K562 (cell line): ENCODE measurements around the gene REC8. TPM values are rescaled to one million over a fixed set of nuclear protein-coding genes. Genes with fewer than 3 reads are reported as not detected.
A peak's percentile ranks its signal among the peaks of the same experiment; 100 is the strongest.

ENCODE experiments used
- ESRRA ChIP-seq: fragments of 450-650 bp; IDR thresholded peaks from 2 replicates; pipeline ENCODE4 v1.6.1; 2014; ENCODE audit warnings: low read depth, mild to moderate bottlenecking, moderate library complexity, borderline replicate concordance
- KDM5B ChIP-seq: fragments of 200-600 bp; sonication (generic); IDR thresholded peaks from 2 replicates; pipeline ENCODE4 v1.6.1; 2012; ENCODE audit warnings: low read depth, mild to moderate bottlenecking, moderate library complexity, low read length, control low read depth, inconsistent platforms; ENCODE audit not compliant: insufficient replicate concordance
- SMAD3 ChIP-seq: fragments of 450-650 bp; formaldehyde crosslinking; conservative IDR thresholded peaks from 2 replicates; pipeline ENCODE4 v1.4.0; 2020; ENCODE audit warnings: mild to moderate bottlenecking
- ZNF407 ChIP-seq: fragments of 450-650 bp; IDR thresholded peaks from 2 replicates; pipeline ENCODE4 v1.6.1; 2016; ENCODE audit warnings: low read depth
- ZNF644 ChIP-seq: fragments of 200-800 bp; sonication (Bioruptor generic); IDR thresholded peaks from 2 replicates; pipeline ENCODE4 v1.6.1; 2016; ENCODE audit warnings: low read depth, missing genetic modification characterization, missing compliant biosample characterization
- polyA plus RNA-seq, 8 experiments: library from polyadenylated mRNA; depleted of rRNA in 4 of 8; stranded (reverse) in 5 of 8; unstranded in 3 of 8; fragments of >200 nt; fragmentation: Nextera tagmentation in 2 of 8; fragmentation: Illumina TruSeq in 1 of 8; extraction: Ambion mirVana in 2 of 8; extraction: Trizol in 1 of 8; gene quantifications; 2 replicates each; pipeline versions ENCODE4 v1.2.1 to v1.2.3, GENCODE V29; 2011 to 2014; ENCODE audit warnings: inconsistent platforms in 1 of 8, missing spikeins in 1 of 8
- total RNA-seq, 7 experiments: library from RNA; depleted of rRNA in 6 of 7; stranded (reverse); fragments of >200 nt in 6 of 7; fragmentation: Illumina TruSeq in 2 of 7; extraction: Trizol in 2 of 7; gene quantifications; 2 replicates each; pipeline versions ENCODE4 v1.2.1 to v1.2.3, GENCODE V29; 2011 to 2021; ENCODE audit warnings: low replicate concordance in 1 of 7
- TF ChIP-seq, protein P1 (sequence below): fragments of 450-650 bp; IDR thresholded peaks from 2 replicates; pipeline ENCODE4 v1.6.1; 2016; ENCODE audit warnings: mild to moderate bottlenecking, moderate library complexity

REC8 gene
- total and polyA plus RNA-seq, 9 of the 15 experiments (the other 6 are each of a cell fraction or from before 2014, with no cell fraction given) = 0.11 to 2.5 (median 0.85) TPM

DNA sequence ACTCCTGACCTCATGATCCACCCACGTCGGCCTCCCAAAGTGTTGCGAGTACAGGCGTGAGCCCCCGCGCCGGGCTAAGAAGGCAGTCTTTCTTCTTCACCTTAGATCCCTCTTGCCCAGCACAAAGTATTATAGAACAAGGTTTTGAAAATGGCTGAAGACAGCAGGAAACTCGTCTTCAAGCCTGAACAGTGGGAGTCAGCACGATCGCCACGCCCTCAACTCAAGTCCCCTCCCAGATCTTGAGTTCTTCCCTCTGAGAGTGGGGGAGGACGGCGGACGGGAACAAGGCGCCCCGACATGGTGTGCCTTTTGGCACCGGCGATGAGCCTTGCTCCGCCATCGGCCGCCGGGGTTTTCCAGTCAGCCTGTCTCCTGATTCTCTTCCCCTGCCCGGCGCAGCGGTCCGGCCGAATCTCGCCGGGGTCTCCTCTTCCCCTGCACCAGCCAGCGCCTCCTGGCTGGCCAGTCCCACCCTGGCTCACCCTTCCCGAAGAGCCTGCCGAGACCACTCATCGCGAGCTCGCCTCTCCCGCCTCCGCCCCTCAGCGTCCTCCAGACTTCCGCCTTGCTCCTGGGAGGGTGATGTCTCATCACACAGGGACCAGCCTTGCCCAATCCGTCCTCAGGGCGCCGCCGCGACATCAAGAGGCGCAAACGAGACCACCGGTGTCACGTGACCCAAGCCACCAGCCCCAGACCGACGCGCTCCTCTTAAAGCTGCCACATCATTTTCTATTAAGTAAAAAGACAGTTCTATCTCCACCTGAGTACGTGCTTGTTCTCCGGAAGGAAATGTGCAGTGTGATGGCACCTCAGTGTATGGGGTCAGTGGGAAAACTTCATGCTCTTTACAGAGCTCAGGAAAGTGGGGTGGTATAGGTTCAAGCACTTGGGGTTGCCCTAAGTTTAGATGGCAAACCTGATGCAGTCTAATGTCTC is 41.3 kb downstream of the REC8 start, which contains the start of gene CHMP4A (continued):
- TF ChIP-seq SMAD3 (CRISPR knock-in tag) (no peak), ESRRA (peak; percentile 67; the same call in 1 of the 2 replicates), ZNF407 (no peak), KDM5B (peak; percentile 58), ZNF644 (tag) (no peak)
- TF ChIP-seq, protein P1, sequence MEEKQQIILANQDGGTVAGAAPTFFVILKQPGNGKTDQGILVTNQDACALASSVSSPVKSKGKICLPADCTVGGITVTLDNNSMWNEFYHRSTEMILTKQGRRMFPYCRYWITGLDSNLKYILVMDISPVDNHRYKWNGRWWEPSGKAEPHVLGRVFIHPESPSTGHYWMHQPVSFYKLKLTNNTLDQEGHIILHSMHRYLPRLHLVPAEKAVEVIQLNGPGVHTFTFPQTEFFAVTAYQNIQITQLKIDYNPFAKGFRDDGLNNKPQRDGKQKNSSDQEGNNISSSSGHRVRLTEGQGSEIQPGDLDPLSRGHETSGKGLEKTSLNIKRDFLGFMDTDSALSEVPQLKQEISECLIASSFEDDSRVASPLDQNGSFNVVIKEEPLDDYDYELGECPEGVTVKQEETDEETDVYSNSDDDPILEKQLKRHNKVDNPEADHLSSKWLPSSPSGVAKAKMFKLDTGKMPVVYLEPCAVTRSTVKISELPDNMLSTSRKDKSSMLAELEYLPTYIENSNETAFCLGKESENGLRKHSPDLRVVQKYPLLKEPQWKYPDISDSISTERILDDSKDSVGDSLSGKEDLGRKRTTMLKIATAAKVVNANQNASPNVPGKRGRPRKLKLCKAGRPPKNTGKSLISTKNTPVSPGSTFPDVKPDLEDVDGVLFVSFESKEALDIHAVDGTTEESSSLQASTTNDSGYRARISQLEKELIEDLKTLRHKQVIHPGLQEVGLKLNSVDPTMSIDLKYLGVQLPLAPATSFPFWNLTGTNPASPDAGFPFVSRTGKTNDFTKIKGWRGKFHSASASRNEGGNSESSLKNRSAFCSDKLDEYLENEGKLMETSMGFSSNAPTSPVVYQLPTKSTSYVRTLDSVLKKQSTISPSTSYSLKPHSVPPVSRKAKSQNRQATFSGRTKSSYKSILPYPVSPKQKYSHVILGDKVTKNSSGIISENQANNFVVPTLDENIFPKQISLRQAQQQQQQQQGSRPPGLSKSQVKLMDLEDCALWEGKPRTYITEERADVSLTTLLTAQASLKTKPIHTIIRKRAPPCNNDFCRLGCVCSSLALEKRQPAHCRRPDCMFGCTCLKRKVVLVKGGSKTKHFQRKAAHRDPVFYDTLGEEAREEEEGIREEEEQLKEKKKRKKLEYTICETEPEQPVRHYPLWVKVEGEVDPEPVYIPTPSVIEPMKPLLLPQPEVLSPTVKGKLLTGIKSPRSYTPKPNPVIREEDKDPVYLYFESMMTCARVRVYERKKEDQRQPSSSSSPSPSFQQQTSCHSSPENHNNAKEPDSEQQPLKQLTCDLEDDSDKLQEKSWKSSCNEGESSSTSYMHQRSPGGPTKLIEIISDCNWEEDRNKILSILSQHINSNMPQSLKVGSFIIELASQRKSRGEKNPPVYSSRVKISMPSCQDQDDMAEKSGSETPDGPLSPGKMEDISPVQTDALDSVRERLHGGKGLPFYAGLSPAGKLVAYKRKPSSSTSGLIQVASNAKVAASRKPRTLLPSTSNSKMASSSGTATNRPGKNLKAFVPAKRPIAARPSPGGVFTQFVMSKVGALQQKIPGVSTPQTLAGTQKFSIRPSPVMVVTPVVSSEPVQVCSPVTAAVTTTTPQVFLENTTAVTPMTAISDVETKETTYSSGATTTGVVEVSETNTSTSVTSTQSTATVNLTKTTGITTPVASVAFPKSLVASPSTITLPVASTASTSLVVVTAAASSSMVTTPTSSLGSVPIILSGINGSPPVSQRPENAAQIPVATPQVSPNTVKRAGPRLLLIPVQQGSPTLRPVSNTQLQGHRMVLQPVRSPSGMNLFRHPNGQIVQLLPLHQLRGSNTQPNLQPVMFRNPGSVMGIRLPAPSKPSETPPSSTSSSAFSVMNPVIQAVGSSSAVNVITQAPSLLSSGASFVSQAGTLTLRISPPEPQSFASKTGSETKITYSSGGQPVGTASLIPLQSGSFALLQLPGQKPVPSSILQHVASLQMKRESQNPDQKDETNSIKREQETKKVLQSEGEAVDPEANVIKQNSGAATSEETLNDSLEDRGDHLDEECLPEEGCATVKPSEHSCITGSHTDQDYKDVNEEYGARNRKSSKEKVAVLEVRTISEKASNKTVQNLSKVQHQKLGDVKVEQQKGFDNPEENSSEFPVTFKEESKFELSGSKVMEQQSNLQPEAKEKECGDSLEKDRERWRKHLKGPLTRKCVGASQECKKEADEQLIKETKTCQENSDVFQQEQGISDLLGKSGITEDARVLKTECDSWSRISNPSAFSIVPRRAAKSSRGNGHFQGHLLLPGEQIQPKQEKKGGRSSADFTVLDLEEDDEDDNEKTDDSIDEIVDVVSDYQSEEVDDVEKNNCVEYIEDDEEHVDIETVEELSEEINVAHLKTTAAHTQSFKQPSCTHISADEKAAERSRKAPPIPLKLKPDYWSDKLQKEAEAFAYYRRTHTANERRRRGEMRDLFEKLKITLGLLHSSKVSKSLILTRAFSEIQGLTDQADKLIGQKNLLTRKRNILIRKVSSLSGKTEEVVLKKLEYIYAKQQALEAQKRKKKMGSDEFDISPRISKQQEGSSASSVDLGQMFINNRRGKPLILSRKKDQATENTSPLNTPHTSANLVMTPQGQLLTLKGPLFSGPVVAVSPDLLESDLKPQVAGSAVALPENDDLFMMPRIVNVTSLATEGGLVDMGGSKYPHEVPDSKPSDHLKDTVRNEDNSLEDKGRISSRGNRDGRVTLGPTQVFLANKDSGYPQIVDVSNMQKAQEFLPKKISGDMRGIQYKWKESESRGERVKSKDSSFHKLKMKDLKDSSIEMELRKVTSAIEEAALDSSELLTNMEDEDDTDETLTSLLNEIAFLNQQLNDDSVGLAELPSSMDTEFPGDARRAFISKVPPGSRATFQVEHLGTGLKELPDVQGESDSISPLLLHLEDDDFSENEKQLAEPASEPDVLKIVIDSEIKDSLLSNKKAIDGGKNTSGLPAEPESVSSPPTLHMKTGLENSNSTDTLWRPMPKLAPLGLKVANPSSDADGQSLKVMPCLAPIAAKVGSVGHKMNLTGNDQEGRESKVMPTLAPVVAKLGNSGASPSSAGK = peak; percentile 72
